GM18867 (cell line): Measurements from ENCODE around the gene STAT6.
"Not testable (repeated sequence)": the region's sequence is repeated elsewhere in the genome, so short reads cannot be mapped to it uniquely, and the experiment has no call there.

ENCODE experiments used
- ATAC-seq: cut with Tn5 transposase; IDR thresholded peaks from one replicate; pipeline ENCODE4 v1.9.1; 2021; ENCODE audit warnings: mild to moderate bottlenecking, moderate library complexity; ENCODE audit not compliant: unreplicated experiment

The STAT6 gene

DNA sequence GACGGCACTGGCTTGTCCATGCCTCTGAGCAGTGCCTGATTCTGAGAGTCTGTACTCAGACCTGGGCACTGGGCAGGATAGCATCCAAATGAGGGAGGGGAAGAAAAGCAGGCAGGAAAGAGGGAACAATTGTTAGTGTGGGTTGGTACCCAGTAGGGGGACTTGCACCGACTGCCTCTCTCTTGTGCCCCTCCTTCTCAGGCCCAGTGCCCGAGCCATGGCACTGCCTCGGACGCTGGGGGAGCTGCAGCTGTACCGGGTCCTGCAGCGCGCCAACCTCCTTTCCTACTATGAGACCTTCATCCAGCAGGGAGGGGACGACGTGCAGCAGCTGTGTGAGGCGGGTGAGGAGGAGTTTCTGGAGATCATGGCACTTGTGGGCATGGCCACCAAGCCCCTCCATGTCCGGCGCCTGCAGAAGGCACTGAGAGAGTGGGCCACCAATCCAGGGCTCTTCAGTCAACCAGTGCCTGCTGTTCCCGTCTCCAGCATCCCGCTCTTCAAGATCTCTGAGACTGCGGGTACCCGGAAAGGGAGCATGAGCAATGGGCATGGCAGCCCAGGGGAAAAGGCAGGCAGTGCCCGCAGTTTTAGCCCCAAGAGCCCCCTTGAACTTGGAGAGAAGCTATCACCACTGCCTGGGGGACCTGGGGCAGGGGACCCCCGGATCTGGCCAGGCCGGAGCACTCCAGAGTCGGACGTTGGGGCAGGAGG is 20.1 kb downstream of the STAT6 start:
- no peak for ATAC-seq

DNA sequence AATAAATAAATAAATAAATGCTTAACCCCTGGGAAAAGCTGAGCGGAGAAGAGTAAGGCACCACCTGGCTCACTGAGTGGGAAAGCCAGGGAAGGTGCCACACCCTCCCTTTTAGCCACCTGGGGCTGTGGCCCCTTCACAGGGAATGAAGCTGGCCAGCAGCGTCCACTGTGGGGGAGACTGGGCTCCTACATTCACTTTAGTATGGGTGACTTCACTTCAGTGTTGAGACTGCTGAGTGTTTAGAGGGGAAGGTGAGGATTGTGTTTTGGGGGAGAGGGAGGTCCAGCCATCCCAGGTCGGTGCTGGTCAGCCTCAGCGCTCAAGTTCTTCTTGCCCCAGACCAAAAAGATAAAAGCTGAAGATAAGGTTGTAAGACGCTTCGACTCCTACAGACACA is 20.7 kb downstream of the STAT6 start:
- no peak for ATAC-seq

DNA sequence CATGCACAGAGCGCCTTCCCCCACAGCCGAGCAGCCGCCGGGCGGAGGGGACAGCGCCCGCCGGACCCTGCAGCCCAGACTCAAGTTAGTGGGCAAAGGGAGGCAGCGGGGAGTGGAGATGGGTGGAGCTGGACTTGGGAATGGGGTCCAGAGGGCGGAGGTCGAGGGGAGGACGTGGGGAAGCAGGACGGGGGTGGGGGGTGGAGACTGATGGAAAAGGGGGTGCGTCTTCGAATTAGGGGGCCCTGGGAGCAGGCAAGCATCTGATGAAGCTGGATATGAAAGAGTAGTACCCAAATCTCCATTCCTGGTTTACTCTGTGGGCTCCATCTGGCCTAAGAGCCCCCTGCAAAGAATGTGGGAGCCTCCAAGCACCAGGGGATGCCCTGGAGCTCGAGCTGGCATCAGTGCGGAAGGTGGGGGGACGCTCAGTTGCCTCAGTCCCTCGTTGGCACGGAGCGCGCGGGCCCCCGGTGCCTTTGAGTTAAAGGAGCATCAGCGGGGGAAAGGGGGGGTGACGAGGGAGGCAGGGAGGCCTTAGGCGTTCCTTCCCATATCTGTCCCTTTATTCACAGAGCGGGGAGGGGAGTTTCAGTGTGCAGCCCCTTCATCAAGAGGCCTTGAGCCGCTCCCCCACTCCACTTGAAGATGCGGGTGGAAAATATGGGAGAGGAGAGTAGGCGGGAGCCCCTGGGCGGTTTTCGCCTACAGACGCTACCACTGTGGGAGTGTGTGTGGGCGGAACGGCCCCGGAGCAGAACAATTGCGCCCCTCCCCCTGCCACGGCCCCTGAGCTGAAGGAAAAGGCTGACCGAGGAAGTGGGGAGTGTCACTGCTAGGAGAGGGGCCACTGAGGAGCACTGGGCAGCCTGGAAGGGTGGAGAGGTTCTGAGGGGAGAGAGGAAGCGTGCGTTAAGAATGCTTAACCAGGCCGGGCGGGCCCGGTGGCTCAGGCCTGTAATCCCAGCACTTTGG is 21.6 kb downstream of the STAT6 start:
- ATAC-seq: no peak

DNA sequence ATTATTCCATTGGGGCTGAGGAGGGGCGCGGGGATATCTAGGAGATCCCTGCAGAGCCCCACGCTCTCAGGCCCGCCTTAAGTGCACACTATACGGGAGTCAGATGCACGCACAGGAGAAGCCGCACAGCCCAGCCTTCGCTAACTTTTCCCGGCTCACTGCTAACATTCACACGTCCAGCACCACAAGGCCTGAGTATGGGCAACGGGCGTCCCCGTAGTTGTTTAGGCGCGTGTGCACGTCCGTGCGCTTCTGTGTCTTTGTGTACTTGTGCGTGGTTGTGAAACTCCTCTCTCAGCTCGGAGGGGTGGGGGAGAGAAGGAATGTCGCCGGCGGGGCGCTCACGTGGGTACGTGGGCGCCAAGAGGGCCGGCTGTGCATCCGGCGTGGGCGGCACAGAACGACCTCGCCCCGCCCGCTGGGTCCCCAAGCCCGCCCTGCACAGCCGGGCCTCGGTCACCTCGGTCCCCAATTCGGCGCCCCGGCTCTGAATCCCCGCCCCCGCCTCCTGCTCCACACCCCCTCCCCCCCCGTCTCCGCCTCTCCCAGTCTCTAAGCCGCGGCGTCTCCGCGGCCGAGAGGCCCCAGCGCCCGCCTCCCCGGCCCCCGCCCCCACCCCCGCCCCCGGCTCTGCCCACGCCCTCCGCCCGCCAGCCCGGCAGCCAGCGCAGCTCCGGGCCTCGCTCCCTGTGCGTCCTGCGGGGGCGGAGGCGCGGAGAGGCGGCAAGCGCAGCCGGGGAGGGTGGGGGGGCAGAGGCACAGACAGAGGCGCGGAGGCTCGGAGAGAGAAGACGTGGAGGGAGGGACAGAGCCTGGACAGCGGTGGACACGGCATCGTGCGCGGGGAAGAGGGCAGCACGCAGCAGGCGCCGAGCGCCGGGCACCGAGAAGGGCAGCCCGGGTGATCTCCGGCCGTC is 22.6 kb downstream of the STAT6 start, which contains the start of gene NAB2:
NAB2 (plus strand) TSS at position 761 of the 917 bp plus-strand sequence. CDS start 158 bp downstream, outside the sequence.
- peak; percentile 61 for ATAC-seq

DNA sequence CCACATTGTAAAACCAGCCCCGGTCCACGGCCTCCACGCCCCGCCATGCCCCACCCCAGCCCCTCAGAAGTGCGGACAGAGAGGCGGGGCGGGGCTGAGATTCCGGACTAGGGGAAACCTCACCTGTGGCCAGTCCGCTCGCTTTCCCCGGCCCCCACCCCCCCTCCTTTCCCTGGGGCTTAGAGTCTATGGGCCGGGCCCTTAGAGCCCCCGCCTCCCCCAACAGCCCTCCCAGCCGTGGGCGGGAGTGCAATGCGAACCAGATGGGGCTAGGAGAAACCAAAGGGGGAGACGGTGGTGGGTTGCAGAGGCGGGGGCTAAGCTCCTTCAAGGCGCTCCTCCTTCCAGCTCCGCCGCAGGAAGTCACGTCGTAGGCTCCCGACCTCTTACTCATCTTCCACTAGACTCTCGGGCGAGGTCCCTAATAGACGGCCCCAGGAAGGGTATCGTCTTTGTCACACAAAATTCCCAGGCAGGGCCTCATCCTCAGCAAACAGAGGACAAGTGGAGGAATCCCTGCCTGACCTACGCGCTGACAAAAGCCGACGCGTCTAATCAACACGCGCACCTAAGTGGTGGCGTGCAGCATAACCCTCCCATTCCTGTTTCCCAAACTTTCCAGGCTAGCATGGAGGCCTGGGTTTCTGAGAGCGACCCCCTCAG is 23.3 kb downstream of the STAT6 start:
- ATAC-seq: peak; percentile 31

DNA sequence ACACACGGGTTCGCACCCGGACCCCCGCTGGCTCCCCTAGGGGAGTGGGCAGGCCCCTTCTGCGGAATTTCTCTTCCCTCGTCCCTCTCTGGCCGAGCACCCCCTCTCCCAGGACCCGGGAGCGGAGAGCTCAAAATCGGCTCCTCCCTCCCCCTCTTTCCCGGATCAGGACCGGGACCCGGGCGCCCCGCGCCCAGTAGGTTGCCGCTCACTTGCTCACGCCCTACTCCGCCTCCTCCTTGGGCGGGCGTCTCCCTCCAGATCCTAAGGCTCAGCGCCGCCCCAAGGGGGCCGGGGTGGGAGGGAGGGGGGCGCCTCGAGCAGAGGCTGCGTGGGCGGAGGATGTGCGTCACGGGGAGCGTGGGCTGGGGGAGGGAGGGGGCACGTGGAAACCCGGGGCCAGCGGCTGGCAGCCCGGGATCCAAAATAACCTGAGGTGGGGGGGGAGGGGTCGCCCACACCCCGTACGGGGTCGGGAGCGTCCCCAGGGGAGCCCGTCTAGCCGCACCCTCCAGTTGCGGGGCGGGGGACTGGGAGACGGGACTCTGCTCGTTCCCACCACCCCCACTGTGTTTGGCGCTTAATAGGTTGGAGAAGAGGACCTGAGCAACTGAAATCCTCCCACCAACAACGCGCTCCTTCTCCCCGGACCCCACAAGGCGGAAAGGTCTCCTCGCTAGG is 24.0 kb downstream of the STAT6 start:
- ATAC-seq: peak; percentile 39

DNA sequence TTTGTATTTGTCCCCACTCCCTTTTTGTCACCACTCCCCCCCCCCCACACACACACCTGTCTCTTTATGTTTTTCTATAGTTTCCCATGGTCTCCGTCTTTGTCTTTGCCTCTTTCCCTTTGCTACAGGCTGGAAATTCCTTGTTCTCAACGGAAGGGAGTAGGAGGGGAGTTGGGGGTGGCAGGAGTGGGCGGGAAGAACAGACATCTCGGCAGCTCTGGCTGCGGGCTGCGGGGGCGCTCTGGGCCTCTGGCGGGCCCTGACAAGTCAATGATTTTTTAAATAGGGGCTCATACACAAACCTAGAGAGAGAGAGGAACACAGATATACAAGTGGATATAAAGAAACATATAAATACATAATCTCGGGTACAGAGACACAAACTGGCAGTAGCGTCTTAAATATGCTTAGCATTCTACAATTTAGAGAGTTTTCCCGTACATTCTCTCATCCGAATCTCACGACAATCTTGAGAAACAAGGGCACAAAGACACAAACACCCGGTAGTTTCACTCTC is 24.6 kb downstream of the STAT6 start:
- ATAC-seq: no peak

DNA sequence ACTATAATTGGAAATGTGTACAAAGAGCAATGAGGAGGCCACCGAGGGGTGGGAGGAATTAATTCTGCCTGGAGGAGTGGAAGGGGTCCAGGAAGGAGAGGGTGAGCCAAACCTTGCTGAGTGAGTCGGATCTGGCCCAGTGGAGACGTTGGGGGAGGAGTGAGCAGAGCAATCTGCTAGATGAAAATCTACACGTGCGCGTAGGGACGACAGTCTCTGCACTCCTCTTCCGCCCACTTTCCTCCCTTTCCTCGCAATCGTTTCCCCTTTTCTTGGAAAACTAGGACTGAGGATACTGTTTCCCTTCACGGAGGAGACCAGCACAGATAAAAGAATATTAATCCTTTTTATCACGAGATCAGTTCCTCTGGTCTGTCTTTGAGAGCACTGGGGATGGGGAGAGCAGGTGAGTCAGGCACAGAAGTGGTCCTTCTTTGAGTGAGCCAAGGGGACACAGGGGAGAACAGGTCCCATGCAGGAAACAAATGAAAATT is 25.1 kb downstream of the STAT6 start:
- ATAC-seq: no peak

DNA sequence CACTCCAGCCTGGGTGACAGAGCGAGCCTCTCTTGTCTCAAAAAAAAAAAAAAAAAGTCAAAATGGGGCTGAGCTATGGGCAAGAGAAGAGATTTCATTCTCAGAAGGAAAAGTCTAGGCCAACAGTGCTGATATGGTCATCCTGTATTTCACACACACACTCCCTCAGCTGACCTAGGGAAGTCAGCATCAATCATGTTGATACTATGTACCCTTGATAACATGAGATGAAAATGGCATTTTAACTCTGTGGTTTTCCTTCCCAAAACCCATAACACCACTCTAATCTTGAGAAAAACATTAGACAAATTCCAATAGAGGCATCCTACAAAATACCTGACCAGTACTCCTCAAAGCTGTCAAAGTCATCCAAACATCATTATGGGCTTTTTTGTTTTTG is 30.3 kb downstream of the STAT6 start:
- no peak for ATAC-seq

DNA sequence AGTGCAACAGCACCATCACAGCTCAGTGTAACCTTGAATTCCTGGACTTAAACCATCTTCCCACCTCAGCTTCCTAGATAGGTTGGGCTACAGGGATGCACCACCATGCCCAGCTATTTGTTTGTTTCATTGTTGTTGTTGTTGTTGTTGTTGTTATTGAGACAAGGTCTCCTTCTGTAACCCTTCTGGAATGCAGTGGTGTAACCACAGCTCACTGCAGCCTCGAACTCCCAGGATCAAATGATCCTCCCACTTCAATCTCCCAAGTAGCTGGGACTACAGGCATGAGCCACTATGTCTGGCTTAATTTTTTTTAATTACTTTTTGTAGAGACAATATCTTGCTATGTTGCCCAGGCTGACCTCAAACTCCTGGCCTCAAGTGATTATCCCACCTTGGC is 31.3 kb downstream of the STAT6 start:
- ATAC-seq: no peak

DNA sequence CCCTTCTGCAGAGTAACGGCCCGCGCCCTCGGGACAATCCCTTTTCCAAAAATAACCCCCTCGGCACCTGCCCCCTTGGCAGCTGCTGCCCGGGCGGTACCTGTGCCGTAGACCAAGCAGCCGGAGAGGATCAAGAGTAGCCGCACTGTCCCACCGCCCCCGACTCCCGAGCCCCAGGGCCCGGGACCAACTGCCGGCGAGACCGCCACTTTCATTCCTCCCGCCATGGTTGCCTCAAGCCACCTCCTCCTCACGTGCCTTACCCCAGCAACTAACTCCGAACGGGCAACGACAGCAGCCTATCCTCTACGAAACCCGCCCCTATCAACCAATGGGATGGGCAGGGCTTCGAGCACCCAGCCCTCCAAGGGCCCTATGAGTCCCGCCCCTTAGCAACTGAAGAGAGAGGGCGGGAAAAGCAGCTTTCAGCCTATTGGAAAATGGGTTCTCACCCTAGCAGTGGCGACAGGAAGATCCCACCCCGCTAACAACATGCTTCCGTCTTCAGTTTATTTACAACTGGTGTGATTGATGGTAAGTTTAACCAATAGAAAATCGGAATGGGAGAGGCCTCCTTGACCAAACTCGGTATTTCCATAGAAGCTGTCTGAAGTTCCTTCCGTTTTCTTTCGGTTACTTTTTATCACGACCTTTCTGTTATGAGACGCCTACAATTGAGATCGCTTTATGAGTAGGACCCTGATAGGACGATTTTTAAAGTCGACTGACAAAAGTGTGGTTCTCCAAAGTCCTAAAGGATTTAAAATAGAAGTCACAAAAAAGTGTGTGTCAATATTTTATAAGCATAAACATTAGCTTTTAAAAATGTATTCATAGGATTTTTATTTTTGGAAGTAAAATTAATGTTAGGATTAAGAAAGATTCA is 32.4 kb downstream of the STAT6 start, which contains the start of gene NEMP1:
NEMP1 (minus strand) TSS at position 273 of the 886 bp plus-strand sequence; CDS start at position 227, 46 bp downstream.
- ATAC-seq: peak; percentile 92

DNA sequence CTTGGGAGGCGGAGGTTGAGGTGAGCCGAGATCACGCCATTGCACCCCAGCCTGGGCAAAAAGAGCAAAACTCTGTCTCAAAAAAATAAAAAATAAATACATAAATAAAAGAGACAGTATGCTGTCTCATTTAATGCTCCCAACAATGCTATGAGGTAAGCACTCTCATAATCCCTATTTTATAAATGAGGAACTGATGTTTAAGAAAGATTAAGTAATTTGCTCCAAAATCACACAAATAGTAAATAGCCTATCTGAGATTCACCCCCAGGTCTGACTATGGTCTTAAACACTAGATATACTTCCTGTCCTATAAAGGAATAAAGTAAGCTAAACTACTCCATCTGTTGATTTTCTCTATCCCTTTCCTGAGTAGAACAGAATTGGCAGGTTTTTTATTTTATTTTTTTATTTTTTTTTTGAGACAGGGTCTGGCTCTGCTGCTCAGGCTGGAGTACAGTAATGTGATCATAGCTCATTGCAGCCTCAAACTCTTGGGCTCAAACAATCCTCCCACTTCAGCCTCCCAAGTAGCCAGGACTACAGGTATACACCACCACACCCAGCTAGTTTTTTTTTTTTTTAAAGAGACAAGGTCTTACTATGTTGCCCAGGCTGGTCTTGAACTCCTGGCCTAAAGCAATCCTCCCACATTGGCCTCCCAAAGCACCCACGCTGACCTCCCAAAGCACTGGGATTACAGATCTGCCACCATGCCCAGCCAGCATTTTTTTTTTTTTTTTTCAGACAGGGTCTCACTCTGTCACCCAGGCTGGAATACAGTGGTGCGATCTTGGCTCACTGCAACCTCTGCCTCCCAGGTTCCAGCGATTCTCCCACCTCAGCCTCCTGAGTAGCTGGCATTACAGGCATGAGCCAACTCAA is 37.4 kb downstream of the STAT6 start:
- ATAC-seq: not testable (repeated sequence)

DNA sequence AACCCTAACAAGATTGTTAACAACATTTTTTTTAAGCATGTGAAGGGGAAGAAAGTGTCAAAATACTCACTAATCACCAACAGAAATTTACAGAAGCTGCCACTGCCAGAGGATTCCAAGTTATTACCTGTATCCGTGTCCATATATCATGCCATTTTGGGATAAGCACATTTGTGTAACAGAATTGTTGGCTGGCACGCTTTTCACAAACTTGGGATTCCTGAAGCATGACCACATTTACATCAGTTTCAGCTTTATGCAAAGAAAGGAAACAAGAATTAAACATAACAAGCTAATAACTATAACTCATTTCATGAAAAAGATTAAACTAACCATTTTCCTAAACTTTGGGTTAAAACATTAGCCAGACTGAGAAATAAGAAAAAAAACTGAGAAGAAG is 38.5 kb downstream of the STAT6 start:
- ATAC-seq: no peak

DNA sequence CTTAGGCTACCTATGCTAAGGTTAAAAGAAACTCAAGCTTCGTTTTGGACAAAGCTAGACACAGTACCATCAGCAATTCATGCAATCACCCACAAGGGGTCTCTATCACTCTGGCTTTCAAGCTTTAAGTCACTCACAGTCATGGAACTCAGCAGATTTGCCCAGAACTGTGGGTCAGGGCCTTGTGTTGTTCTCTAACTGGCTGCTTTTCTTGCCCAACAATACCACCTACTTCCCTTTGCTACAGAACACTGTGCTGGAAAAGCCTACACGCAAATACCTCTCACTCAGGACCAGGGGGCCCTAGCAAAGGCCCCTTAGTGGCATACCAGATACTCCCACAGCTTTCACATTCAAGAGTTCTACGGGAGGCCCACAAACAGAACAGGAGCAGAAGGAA is 41.6 kb downstream of the STAT6 start:
- peak; percentile 76 for ATAC-seq

DNA sequence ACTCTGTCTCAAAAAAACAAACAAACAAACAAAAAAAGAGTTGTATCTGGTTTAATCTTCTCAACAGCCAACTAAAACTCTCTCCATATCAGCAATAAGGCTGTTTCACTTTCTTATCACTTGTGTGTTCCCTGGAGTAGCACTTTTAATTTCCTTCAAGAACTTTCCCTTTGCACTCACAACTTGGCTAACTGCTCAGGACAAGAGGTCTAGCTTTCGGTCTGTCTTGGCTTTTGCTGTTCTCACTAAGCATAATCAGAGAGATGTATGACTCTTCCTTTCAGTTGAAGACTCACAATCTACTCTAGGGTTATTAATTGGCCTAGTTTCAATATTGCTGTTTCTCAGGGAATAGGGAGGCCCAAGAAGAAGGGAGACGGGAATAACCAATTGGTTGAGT is 44.9 kb downstream of the STAT6 start:
- ATAC-seq: no peak

DNA sequence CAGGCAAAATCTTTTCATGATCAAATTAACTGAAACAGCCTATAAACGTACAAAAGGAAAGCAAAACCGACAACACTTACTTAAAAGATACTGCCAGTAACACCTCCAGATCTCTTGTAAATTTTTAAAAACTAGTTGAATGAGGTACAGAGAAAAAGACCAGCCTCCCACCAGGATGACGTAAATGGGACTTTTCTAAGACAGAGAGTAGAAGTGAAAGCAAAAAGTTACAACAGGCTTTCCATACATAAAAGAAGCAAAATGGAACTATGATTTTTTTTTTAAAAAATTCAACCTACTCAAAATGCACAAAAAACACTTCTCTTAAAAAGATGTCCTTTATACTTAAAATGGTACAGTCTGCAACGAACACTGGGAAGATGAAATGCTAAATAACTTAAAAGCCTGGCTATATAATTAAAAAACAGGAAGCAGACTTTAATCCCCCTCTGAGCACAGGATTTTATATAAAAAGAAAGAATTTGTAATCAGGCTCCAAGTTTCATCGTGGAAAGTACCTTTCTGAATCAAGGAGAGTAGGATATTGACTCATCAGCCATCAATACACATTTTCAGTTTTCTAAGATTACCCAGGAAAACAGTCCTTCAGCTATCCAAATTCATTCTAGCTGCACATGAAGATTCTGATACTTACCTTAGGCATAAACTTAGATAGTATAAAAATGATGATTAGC is 47.0 kb downstream of the STAT6 start:
- peak; percentile 68 for ATAC-seq

DNA sequence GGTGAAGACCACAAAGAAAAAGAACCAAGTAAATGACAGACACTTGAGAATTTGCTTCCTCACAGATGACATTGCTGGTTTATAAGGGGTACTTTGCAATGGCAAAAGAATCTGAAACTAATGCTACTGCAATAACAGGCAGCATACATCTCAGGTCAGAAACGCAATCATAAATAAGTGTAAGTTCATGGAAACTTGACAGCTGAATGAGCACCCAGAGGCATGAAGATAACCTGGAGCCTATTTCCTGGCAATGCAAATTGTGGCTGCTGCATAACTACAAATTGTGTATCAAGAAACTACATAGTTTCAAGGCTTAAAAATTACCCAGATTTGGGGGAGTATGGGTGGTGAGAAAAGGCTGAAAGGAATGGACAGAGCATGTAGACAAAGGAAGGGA is 52.7 kb downstream of the STAT6 start:
- peak; percentile 48 for ATAC-seq
